ENCODE results near the gene COLQ. TPM values are rescaled to one million over a fixed set of nuclear protein-coding genes. Genes with fewer than 3 reads are reported as not detected.

COLQ gene
- total RNA-seq, 4 donors from 2014 or later = 1.9 to 10.2 (median 3.6) TPM

DNA sequence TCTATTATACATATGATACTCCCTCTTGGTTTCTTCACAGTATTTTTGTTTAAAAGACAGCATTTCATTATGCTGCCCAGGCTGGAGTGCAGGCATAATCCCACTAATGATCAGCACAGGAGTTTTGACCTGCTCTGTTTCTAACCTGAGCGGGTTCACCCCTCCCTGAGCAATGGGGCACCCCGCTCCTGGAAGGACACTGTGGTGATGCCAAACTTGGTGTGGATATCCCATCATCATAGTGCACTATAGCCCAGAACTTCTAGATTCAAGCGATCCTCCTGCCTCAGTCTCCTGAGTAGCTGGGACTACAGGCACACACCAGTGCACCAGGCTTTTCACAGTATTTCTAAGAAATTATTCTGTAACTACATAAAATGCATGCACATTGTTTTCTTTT, 14.9 kb downstream of the COLQ start:
- no peak for DNase-seq (ENCODE audit: low spot score in 2 of 2)
- Histone ChIP-seq H3K27me3 (no peaks in the 10 kb centered on the region), H3K4me3 (no peak overlapping the region), H3K27ac (no peak overlapping the region), H3K36me3 (no peaks in the 10 kb centered on the region), H3K9me3 (no peaks in the 10 kb centered on the region), H3K4me1 (no peaks in the 10 kb centered on the region)
- TF ChIP-seq EP300 (IDR thresholded peaks at IDR 0.05) (no peak), POLR2A (IDR thresholded peaks at IDR 0.05) (no peak)
- TF ChIP-seq, protein P1, sequence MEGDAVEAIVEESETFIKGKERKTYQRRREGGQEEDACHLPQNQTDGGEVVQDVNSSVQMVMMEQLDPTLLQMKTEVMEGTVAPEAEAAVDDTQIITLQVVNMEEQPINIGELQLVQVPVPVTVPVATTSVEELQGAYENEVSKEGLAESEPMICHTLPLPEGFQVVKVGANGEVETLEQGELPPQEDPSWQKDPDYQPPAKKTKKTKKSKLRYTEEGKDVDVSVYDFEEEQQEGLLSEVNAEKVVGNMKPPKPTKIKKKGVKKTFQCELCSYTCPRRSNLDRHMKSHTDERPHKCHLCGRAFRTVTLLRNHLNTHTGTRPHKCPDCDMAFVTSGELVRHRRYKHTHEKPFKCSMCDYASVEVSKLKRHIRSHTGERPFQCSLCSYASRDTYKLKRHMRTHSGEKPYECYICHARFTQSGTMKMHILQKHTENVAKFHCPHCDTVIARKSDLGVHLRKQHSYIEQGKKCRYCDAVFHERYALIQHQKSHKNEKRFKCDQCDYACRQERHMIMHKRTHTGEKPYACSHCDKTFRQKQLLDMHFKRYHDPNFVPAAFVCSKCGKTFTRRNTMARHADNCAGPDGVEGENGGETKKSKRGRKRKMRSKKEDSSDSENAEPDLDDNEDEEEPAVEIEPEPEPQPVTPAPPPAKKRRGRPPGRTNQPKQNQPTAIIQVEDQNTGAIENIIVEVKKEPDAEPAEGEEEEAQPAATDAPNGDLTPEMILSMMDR (IDR thresholded peaks at IDR 0.05) = no peak
- WGBS, 2 donors = 95 to 98% methylated on average over 3 of the region's 3 CpGs

DNA sequence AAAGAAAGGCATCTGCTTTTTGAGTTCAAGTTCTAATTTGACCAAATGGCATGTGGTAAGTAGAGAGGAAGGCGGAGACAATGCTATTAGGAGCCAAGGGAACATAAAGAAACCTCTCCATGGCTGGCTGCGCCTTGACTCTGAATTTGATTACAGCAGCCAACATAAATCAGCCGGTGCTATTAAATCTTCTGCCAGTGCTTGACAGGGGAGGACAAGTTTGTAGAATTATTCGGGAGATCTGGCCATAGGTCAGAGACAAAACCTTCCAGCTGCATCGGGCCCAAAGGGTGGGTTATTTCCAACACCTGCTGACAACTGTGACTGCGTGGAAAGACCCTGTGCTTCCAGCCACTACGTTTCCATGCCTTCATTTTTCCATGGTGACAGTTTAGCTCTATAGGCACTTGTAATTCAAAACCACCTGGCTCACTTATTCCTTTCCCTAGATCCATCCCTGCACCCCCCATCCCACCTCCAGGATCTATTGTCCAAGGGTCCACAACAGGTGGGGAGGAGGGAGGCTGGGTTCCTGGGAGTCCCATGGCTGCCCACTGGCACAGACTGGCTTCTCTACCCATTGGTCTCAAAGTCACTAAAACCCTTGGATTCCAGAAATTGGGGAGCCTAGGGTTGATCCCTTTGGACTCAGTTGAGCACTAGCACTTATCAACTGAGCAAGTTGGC, 15.9 kb downstream of the COLQ start:
- peaks cover 0 to 2% (median 0%) of the 10 kb centered on the region in 4 donors for H3K4me1 ChIP-seq
- H3K9me3 ChIP-seq = no peaks in the 10 kb centered on the region
- WGBS, 2 donors = 80 to 81% methylated on average over 7 of the region's 7 CpGs
- no peak overlapping the region for H3K4me3 ChIP-seq
- DNase-seq (ENCODE audit: low spot score in 2 of 2) = no peak
- no peak overlapping the region for H3K27ac ChIP-seq
- no peaks in the 10 kb centered on the region for H3K27me3 ChIP-seq
- no peaks in the 10 kb centered on the region for H3K36me3 ChIP-seq
- no peak for TF ChIP-seq POLR2A (IDR thresholded peaks at IDR 0.05)
- TF ChIP-seq, protein P1 (IDR thresholded peaks at IDR 0.05) = no peak
- no peak for TF ChIP-seq EP300 (IDR thresholded peaks at IDR 0.05)

DNA sequence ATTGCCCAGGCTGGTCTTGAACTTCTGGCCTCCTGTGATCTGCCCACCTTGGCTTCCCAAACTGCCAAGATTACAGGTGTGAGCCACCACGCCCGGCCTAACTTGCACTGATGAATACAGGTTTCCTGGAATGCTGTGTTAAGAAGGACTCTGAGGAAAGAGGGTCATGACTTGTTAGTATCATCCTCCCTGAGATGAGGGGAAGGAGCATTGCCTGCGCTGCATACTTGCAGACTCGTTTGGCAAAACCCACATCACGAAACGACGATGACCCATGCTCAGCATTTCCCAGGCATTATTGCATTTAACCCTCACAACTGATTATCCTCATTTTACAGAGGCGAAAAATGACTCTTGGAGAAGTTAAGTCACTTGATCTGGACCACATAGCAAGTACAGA, 18.9 kb downstream of the COLQ start:
- no peaks in the 10 kb centered on the region for H3K27me3 ChIP-seq
- H3K36me3 ChIP-seq = no peaks in the 10 kb centered on the region
- DNase-seq (ENCODE audit: low spot score in 2 of 2) = no peak
- peaks cover 0 to 21% (median 0%) of the 10 kb centered on the region in 4 donors for H3K4me1 ChIP-seq
- no peak overlapping the region for H3K27ac ChIP-seq
- 91 to 93% methylated on average over 8 of the region's 8 CpGs for WGBS, 2 donors
- H3K9me3 ChIP-seq = no peaks in the 10 kb centered on the region
- TF ChIP-seq POLR2A (IDR thresholded peaks at IDR 0.05) (no peak), EP300 (IDR thresholded peaks at IDR 0.05) (no peak)
- TF ChIP-seq, protein P1 (IDR thresholded peaks at IDR 0.05) = no peak
- H3K4me3 ChIP-seq = no peak overlapping the region

DNA sequence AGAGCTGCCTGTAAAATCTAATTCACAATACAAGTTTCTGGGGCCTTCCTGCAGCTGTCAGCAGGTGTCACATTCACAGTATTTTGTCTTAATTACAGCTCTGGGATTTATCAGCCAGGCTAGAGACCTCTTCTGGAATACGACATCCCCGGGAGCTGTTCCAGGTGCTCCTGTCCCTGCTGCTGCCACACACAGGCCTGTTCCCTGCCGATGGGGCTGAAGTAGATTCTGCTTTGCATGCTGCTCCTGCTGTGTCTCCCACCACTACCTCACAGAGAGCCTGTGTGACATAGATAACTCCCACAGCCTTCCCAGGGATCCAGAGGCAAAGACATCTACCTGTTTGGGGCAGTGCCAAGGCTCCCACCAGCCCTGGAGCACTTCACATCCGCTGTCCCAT, 20.4 kb downstream of the COLQ start:
- H3K36me3 ChIP-seq = no peaks in the 10 kb centered on the region
- H3K27ac ChIP-seq = no peak overlapping the region
- H3K9me3 ChIP-seq = no peaks in the 10 kb centered on the region
- H3K4me3 ChIP-seq = no peak overlapping the region
- WGBS, 2 donors = 78 to 84% methylated on average over 4 of the region's 4 CpGs
- H3K27me3 ChIP-seq = no peaks in the 10 kb centered on the region
- peaks cover 0 to 21% (median 0%) of the 10 kb centered on the region in 4 donors for H3K4me1 ChIP-seq
- no peak for DNase-seq (ENCODE audit: low spot score in 2 of 2)
- TF ChIP-seq EP300 (IDR thresholded peaks at IDR 0.05) (no peak), POLR2A (IDR thresholded peaks at IDR 0.05) (no peak)
- TF ChIP-seq, protein P1 (IDR thresholded peaks at IDR 0.05) = no peak

DNA sequence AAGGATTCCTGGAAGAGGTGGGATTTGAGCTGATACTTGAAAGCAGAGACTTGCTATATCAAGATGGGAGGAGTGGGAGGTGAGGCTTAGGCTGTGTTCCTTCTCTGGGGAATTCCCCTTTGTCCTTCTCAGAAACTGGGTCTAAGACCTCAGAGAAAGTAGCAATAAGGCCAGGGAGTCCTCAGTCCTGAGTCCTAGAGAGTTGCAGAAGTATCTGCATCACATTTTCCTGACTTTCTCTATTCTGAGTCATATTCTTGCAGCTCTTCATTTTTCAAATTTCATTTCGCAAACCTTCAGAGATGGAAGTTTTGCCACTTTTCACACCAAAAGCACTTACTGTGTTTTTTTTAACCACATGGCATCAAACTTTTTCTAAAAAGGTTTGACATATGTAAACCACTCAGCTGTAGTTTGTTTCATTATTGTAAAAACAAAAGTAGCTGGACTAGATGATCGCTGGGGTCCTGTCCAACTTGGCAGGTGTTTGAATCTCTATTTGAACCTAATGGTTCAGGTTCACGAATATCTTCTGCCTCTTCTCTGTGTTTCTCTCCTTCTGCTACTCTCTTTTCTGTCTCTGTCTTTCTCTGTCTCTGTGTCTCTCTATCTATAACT, 21.3 kb downstream of the COLQ start:
- WGBS, 2 donors = 73 to 84% methylated on average over 3 of the region's 3 CpGs
- Histone ChIP-seq H3K27me3 (no peaks in the 10 kb centered on the region), H3K4me3 (no peak overlapping the region), H3K36me3 (no peaks in the 10 kb centered on the region), H3K9me3 (no peaks in the 10 kb centered on the region), H3K27ac (peak overlapping the region in 1 of 4 donors; percentile 32), H3K4me1 (peaks cover 0 to 26% (median 0%) of the 10 kb centered on the region in 4 donors)
- TF ChIP-seq, protein P1 (IDR thresholded peaks at IDR 0.05) = no peak
- TF ChIP-seq POLR2A (IDR thresholded peaks at IDR 0.05) (no peak), EP300 (IDR thresholded peaks at IDR 0.05) (no peak)
- no peak for DNase-seq (ENCODE audit: low spot score in 2 of 2)

Measured in tibial nerve (tissue), 4 donors.